AG10803 (cell line): ENCODE data around the gene GAS2L1.

ENCODE experiments used
- DNase-seq: peaks from one replicate; pipeline ENCODE4 v3.0.0; 2010; ENCODE audit warnings: low read depth
- H3K4me3 ChIP-seq: 2 replicates; pipeline ENCODE4 v1.5.1; 2011; ENCODE audit warnings: mild to moderate bottlenecking, low read length, control low read depth
- CTCF ChIP-seq: conservative IDR thresholded peaks from 2 replicates; pipeline ENCODE4 v1.5.1; 2011; ENCODE audit warnings: mild to moderate bottlenecking, low read length, control low read depth, inconsistent platforms

The GAS2L1 gene

GRCh38 chr22:29302681-29303465 is 3.6 kb upstream of the GAS2L1 start:
- no peak for DNase-seq
- no peak overlapping the region for H3K4me3 ChIP-seq
- no peak for TF ChIP-seq CTCF

- 0 out of 2 replicates have a peak overlapping the region, but pooled peaks have one; percentile 12 for H3K4me3 ChIP-seq
- TF ChIP-seq CTCF = no peak
Observed at GRCh38 chr22:29305836-29306174, 645 bp upstream of the GAS2L1 start.

GRCh38 chr22:29306835-29307595 is 565 bp downstream of the GAS2L1 start:
- H3K4me3 ChIP-seq = peak overlapping the region; percentile 81
- TF ChIP-seq CTCF = no peak
- peak; percentile 71 for DNase-seq

More at GRCh38 chr22:29305836-29306174, 645 bp upstream of the GAS2L1 start:
- no peak for DNase-seq

GRCh38 chr22:29307596-29308147 is 1.2 kb downstream of the GAS2L1 start:
- H3K4me3 ChIP-seq = peak overlapping the region; percentile 81
- TF ChIP-seq CTCF = no peak
- no peak for DNase-seq

- no peak for DNase-seq
- no peak for TF ChIP-seq CTCF
- H3K4me3 ChIP-seq = peak overlapping the region; percentile 81
Observed at GRCh38 chr22:29308148-29308790, 1.8 kb downstream of the GAS2L1 start.

- peak overlapping the region; percentile 81 for H3K4me3 ChIP-seq
- TF ChIP-seq CTCF = no peak
- DNase-seq = peak; percentile 75
Observed at GRCh38 chr22:29308791-29309262, 2.4 kb downstream of the GAS2L1 start.
